HG03196 (cell line): Measurements from ENCODE around the gene TNFAIP8L3.

Source experiments
- ATAC-seq: cut with Tn5 transposase; IDR thresholded peaks from one replicate; pipeline ENCODE4 v1.9.1; 2021; ENCODE audit not compliant: unreplicated experiment

TNFAIP8L3 gene

DNA sequence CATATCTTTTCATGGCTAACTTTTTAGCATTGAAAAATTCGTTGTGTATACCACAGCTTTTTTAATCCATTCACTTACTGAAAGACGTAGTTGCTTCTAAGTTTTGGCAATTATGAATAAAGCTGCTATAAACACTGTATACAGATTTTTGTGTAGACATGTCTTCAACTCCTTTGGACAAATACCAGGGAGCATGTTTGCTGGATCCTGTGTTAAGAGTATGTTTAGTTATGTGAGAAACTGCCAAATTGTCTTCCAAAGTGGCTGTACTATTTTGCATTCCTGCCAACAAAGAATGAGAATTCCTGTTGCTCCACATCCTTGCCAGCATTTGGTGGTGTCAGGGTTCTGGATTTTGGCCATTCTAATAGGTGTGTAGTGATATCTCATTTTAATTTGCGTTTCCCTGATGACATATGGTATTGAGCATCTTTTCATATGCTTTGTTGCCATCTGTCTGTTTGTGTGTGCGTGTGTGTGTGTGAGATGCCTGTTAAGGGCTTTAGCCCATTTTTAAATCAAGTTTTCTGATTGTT, 87.5 kb downstream of the TNFAIP8L3 start:
- ATAC-seq = no peak
